ENCODE measurements around the gene TMEM37. TPM values are rescaled to one million over a fixed set of nuclear protein-coding genes. Genes with fewer than 3 reads are reported as not detected.

Gene TMEM37
- total RNA-seq (under 1 TPM in 1 of 2 experiments, not detected in 1; 0.44 TPM), polyA plus RNA-seq (not detected)

GRCh38 chr2:119431155-119431975, at the start of gene TMEM37:
Gene TMEM37 (plus strand): TSS chr2:119431854. CDS start chr2:119431904, 50 bp downstream.
- peak within 1 kb of the TSS in 1 of 7 donors; percentile 14 for H3K27ac Mint-ChIP-seq
- peaks cover 2 to 8% (median 5%) of the 10 kb centered on the region in 4 donors for H3K4me1 Mint-ChIP-seq
- peaks cover 40 to 59% of the 10 kb centered on the region in 2 donors for H3K27me3 Mint-ChIP-seq
- intact Hi-C loops (cut with micrococcal nuclease): no loop called here
- POLR2A ChIA-PET (ENCODE audit: partially characterized antibody): no interaction called here
- H3K4me1 ChIP-seq (ENCODE audit: insufficient read depth, low read length): no peaks in the 10 kb centered on the region
- H3K4me3 ChIP-seq (ENCODE audit: low read length in 2 of 2): no peak within 1 kb of the TSS
- H3K36me3 Mint-ChIP-seq: no peaks in the 10 kb centered on the region
- H3K4me3 Mint-ChIP-seq: peak within 1 kb of the TSS; percentile 43 to 72 (median 51)
- no peak within 1 kb of the TSS for H3K27ac ChIP-seq (ENCODE audit: low read depth, low read length)
- no peaks in the 10 kb centered on the region for H3K9me3 Mint-ChIP-seq
- H3K9me3 ChIP-seq (ENCODE audit: control insufficient read depth in 1 of 2, low read length in 2 of 2): no peaks in the 10 kb centered on the region
- peaks cover 8% of the 10 kb centered on the region for H3K27me3 ChIP-seq (ENCODE audit: insufficient read depth, low read length)
- CTCF ChIA-PET (ENCODE audit: partially characterized antibody): no interaction called here
- no peak for DNase-seq
- no peaks in the 10 kb centered on the region for H3K36me3 ChIP-seq (ENCODE audit: insufficient read depth, low read length)

GRCh38 chr2:119383410-119384140, 48.1 kb upstream of the TMEM37 start:
- Mint-ChIP-seq H3K4me1 (peaks cover 0 to 6% (median under 1%) of the 10 kb centered on the region in 4 donors), H3K27me3 (peaks cover 5 to 13% of the 10 kb centered on the region in 2 donors), H3K9me3 (peaks cover 0 to 4% (median 0%) of the 10 kb centered on the region in 8 donors), H3K27ac (no peak overlapping the region), H3K36me3 (no peaks in the 10 kb centered on the region), H3K4me3 (no peak overlapping the region)
- peaks cover 4% of the 10 kb centered on the region for H3K4me1 ChIP-seq (ENCODE audit: insufficient read depth, low read length)
- intact Hi-C loops (cut with micrococcal nuclease): no loop called here
- no peak for DNase-seq
- H3K4me3 ChIP-seq (ENCODE audit: low read length in 2 of 2): no peak overlapping the region
- no peak overlapping the region for H3K27ac ChIP-seq (ENCODE audit: low read depth, low read length)
- no peaks in the 10 kb centered on the region for H3K27me3 ChIP-seq (ENCODE audit: insufficient read depth, low read length)
- no peaks in the 10 kb centered on the region for H3K36me3 ChIP-seq (ENCODE audit: insufficient read depth, low read length)
- CTCF ChIA-PET (ENCODE audit: partially characterized antibody): no interaction called here
- H3K9me3 ChIP-seq (ENCODE audit: control insufficient read depth in 1 of 2, low read length in 2 of 2): no peaks in the 10 kb centered on the region
- POLR2A ChIA-PET (ENCODE audit: partially characterized antibody): no interaction called here

- intact Hi-C loops (cut with micrococcal nuclease): no loop called here
- CTCF ChIA-PET (ENCODE audit: partially characterized antibody): no interaction called here
- no peak overlapping the region for H3K27ac Mint-ChIP-seq
Observed at GRCh38 chr2:119384971-119385370, 46.7 kb upstream of the TMEM37 start.

GRCh38 chr2:119385466-119385865, 46.2 kb upstream of the TMEM37 start:
- Histone ChIP-seq H3K27ac (ENCODE audit: low read depth, low read length) (no peak overlapping the region), H3K27me3 (ENCODE audit: insufficient read depth, low read length) (no peaks in the 10 kb centered on the region), H3K36me3 (ENCODE audit: insufficient read depth, low read length) (no peaks in the 10 kb centered on the region), H3K4me3 (ENCODE audit: low read length in 2 of 2) (no peak overlapping the region), H3K4me1 (ENCODE audit: insufficient read depth, low read length) (peaks cover 4% of the 10 kb centered on the region), H3K9me3 (ENCODE audit: control insufficient read depth in 1 of 2, low read length in 2 of 2) (no peaks in the 10 kb centered on the region)
- no peak overlapping the region for H3K27ac Mint-ChIP-seq
- H3K27me3 Mint-ChIP-seq: peaks cover 5 to 13% of the 10 kb centered on the region in 2 donors
- peaks cover 0 to 4% (median 0%) of the 10 kb centered on the region in 8 donors for H3K9me3 Mint-ChIP-seq
- intact Hi-C loops (cut with micrococcal nuclease): no loop called here
- no peaks in the 10 kb centered on the region for H3K36me3 Mint-ChIP-seq
- ChIA-PET POLR2A (ENCODE audit: partially characterized antibody) (no interaction called here), CTCF (ENCODE audit: partially characterized antibody) (no interaction called here)
- H3K4me1 Mint-ChIP-seq: peaks cover 0 to 6% (median under 1%) of the 10 kb centered on the region in 4 donors
- no peak for DNase-seq
- no peak overlapping the region for H3K4me3 Mint-ChIP-seq

More at GRCh38 chr2:119384971-119385370, 46.7 kb upstream of the TMEM37 start:
- no peak overlapping the region for H3K27ac ChIP-seq (ENCODE audit: low read depth, low read length)
- DNase-seq: no peak
- no peaks in the 10 kb centered on the region for H3K27me3 ChIP-seq (ENCODE audit: insufficient read depth, low read length)
- peaks cover 0 to 4% (median 0%) of the 10 kb centered on the region in 8 donors for H3K9me3 Mint-ChIP-seq
- peaks cover 5 to 13% of the 10 kb centered on the region in 2 donors for H3K27me3 Mint-ChIP-seq
- no peaks in the 10 kb centered on the region for H3K36me3 ChIP-seq (ENCODE audit: insufficient read depth, low read length)
- H3K9me3 ChIP-seq (ENCODE audit: control insufficient read depth in 1 of 2, low read length in 2 of 2): no peaks in the 10 kb centered on the region
- H3K4me3 ChIP-seq (ENCODE audit: low read length in 2 of 2): no peak overlapping the region
- POLR2A ChIA-PET (ENCODE audit: partially characterized antibody): no interaction called here
- no peaks in the 10 kb centered on the region for H3K36me3 Mint-ChIP-seq
- peaks cover 4% of the 10 kb centered on the region for H3K4me1 ChIP-seq (ENCODE audit: insufficient read depth, low read length)
- no peak overlapping the region for H3K4me3 Mint-ChIP-seq
- H3K4me1 Mint-ChIP-seq: peaks cover 0 to 6% (median under 1%) of the 10 kb centered on the region in 4 donors

- peaks cover 5 to 13% of the 10 kb centered on the region in 2 donors for H3K27me3 Mint-ChIP-seq
- H3K4me3 Mint-ChIP-seq: no peak overlapping the region
- Histone ChIP-seq H3K9me3 (ENCODE audit: control insufficient read depth in 1 of 2, low read length in 2 of 2) (no peaks in the 10 kb centered on the region), H3K4me1 (ENCODE audit: insufficient read depth, low read length) (peaks cover 4% of the 10 kb centered on the region), H3K27me3 (ENCODE audit: insufficient read depth, low read length) (no peaks in the 10 kb centered on the region), H3K36me3 (ENCODE audit: insufficient read depth, low read length) (no peaks in the 10 kb centered on the region), H3K27ac (ENCODE audit: low read depth, low read length) (no peak overlapping the region), H3K4me3 (ENCODE audit: low read length in 2 of 2) (no peak overlapping the region)
- intact Hi-C loops (cut with micrococcal nuclease): no loop called here
- ChIA-PET CTCF (ENCODE audit: partially characterized antibody) (no interaction called here), POLR2A (ENCODE audit: partially characterized antibody) (no interaction called here)
- peaks cover 0 to 4% (median 0%) of the 10 kb centered on the region in 8 donors for H3K9me3 Mint-ChIP-seq
- no peak for DNase-seq
- H3K4me1 Mint-ChIP-seq: peaks cover 0 to 6% (median under 1%) of the 10 kb centered on the region in 4 donors
- H3K27ac Mint-ChIP-seq: no peak overlapping the region
- no peaks in the 10 kb centered on the region for H3K36me3 Mint-ChIP-seq
Observed at GRCh38 chr2:119387381-119388129, 44.1 kb upstream of the TMEM37 start.

- no peak for DNase-seq
- H3K4me1 ChIP-seq (ENCODE audit: insufficient read depth, low read length): peaks cover 4% of the 10 kb centered on the region
- CTCF ChIA-PET (ENCODE audit: partially characterized antibody): no interaction called here
Observed at GRCh38 chr2:119389615-119390306, 41.9 kb upstream of the TMEM37 start.

More at GRCh38 chr2:119389615-119390306, 41.9 kb upstream of the TMEM37 start:
- peaks cover 5 to 8% of the 10 kb centered on the region in 2 donors for H3K27me3 Mint-ChIP-seq
- no peaks in the 10 kb centered on the region for H3K36me3 Mint-ChIP-seq
- no peak overlapping the region for H3K4me3 ChIP-seq (ENCODE audit: low read length in 2 of 2)
- H3K27ac ChIP-seq (ENCODE audit: low read depth, low read length): no peak overlapping the region
- no peak overlapping the region for H3K4me3 Mint-ChIP-seq
- H3K36me3 ChIP-seq (ENCODE audit: insufficient read depth, low read length): no peaks in the 10 kb centered on the region
- H3K9me3 ChIP-seq (ENCODE audit: control insufficient read depth in 1 of 2, low read length in 2 of 2): no peaks in the 10 kb centered on the region
- peaks cover 0 to 6% (median under 1%) of the 10 kb centered on the region in 4 donors for H3K4me1 Mint-ChIP-seq
- intact Hi-C loops (cut with micrococcal nuclease): no loop called here
- POLR2A ChIA-PET (ENCODE audit: partially characterized antibody): no interaction called here
- H3K27ac Mint-ChIP-seq: no peak overlapping the region
- no peaks in the 10 kb centered on the region for H3K27me3 ChIP-seq (ENCODE audit: insufficient read depth, low read length)
- H3K9me3 Mint-ChIP-seq: no peaks in the 10 kb centered on the region
